HL-60/S4 treated with retinoic acid at 250 ng/mL for 4 days and 3 days (cell line): ENCODE measurements around the gene SEZ6.

Experiments
- in situ Hi-C: fragments of 300-500 bp; cut with MboI; formaldehyde crosslinking; loops from 2 replicates; pipeline ENCODE4 v1.7.0; 2022; ENCODE audit warnings: low sequenced_read_pairs

Gene SEZ6

DNA sequence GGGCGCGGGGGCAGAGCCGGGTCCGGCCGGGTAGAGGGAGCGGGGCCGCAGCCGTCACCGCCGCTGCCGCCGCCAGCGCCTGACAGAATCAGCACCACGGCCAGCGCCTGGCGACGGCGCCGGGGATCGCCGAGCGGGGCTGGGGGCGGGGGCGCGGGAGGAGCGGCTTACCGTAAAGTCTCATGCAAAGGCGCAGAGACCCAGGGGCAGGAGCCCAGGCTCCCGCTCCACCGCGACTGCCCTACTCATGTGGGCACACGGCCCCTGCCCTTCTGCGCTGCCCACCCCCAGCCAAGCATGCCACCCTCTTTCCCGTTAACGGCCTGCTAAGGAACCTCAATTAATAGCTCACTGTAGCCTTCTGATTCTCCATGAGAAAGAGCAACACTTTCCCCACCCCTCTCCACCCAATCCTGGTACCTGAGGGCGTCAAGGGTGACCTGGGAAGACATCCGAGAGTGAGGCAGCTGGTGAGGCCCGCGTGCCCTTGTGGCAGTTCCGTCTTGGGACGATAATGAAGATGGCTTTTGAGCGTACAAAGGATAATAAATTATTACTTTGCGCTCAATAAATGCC lies at the start of gene SEZ6:
TSS of gene SEZ6 (minus strand) at position 98 of the 576 bp plus-strand sequence. CDS start 164 bp downstream, outside the sequence.
- in situ Hi-C loops = no loop called here

- in situ Hi-C loops = no loop called here
Observed at GRCh38 chr17:29054835-29055234, 49.0 kb upstream of the SEZ6 start.

DNA sequence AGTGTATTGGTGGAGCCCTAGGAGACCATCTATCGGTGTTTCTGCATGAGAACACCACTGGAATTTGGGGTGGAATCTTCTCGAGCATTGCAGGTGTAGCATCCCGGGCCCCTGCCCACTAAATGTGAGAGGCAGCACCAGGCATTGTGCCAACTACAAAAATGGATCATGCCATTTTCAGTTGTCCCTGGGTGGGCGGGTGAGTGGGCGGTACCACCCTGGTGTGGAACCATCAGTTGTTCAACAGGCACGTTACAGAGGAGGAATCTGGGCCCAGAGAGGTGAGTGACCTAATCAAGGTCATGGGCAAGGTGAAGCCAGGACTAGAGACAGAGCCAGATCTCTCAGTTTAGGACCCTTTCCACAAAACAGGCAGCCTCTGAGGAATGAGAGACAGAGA lies 45.9 kb upstream of the SEZ6 start:
- in situ Hi-C loops = no loop called here

DNA sequence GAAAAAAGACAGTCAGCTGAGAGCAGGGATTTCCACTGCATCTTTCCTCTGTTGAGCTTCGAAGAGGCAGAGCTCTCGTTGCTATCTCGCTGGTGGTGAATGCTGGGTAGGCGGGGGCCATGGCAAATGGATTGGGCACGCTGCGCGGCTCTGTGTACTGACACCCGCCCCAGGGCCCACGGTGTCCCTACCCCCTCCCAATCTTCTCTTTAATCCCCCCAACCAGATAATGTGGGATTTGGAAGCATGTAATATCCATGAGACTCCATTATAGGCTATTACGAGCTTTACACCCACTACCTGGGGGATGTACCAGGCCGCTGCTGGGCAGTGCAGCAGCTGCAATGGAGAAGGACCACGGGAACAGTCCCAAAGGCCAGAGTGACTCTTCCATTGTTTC lies 45.4 kb upstream of the SEZ6 start:
- in situ Hi-C loops = no loop called here

DNA sequence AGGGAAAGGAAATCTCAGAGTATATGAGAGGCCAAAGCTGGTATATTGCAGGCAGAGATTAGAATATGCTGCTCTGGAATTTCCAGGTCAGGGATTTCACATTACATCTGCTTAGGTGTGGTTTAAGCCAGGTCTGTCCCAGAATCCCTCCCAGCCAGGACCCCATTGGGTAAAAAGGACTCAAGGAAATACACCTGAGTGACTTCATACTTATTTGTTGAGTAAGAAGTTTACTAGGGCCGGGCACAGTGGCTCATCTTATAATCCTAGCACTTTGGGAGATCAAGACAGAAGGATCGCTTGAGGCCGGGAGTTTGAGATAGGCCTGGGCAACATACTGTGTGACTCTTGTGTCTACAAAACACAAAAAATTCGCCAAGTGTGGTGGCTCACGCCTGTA lies 44.3 kb upstream of the SEZ6 start:
- in situ Hi-C loops = no loop called here

DNA sequence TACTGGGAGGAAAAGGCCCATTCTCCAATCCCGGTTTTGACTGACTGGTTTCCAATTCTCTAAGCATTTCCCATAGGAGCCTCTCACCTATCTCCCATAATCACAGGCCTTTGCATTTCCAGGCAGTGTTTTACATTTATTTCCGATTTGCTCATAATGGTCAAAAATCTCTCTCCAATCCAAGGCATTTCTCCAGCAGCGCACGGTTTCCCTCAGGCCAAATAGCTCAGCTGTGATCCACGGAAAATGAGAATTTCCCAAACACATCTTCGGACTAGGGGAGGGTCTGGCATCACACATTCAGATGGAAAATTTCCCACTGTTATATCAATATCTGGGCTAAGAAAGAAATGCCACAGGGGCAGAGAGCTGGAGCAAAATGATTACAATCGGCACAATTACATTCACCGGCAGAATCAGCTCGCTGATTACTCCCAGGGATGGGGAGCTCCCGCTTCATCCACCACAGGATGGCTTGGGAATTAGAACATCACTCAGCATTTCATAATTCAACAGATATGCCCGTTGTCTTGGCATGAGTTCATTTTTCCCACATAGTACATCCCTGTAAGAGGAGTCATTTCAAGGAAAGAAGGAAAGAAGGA lies 43.8 kb upstream of the SEZ6 start:
- in situ Hi-C loops = no loop called here

DNA sequence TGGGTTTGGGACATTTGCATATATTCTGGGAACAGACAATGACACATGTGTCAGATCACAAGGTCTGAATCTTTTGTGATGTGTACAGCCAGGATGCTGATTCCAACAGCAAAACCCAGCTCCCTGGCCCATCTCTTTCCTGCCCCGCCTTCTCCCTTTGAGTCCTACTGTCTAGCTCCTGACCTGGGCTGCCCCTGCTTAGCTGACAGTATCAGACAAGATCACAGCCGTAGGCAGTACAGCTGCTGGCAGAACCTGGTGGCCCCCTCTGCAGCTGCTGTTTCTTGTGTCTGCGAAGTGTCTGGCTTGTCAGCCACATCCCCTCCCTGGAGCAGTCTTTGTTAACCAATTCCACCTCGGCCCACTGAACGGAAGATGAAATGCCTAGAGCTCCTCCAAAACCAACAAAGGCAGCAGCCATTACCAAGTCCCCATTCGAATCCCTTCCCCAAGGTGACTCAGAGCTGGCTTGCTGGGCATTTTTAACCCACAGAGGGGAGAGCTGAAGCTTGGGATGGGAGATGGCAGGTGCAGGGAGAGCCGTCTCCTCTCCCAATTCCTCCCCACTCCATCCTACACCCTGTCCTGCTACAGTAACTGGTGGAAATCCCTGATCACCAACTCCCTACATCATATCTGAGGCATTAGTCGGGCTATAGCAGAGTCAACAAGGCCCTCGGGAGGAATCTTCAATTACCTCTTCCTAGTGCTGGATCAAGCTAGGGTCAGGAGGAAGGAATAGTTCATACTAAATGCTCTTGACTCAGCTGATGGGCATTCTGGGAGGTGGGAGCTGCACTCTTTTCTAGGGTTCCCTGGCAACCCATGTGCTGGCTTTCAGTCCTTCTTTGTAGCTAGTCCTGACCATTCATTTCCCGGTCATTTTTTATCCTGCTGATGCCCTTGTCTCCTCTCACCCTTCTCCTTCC lies 42.9 kb upstream of the SEZ6 start:
- in situ Hi-C loops = no loop called here

- in situ Hi-C loops = no loop called here
Observed at GRCh38 chr17:29046473-29046839, 40.6 kb upstream of the SEZ6 start.

DNA sequence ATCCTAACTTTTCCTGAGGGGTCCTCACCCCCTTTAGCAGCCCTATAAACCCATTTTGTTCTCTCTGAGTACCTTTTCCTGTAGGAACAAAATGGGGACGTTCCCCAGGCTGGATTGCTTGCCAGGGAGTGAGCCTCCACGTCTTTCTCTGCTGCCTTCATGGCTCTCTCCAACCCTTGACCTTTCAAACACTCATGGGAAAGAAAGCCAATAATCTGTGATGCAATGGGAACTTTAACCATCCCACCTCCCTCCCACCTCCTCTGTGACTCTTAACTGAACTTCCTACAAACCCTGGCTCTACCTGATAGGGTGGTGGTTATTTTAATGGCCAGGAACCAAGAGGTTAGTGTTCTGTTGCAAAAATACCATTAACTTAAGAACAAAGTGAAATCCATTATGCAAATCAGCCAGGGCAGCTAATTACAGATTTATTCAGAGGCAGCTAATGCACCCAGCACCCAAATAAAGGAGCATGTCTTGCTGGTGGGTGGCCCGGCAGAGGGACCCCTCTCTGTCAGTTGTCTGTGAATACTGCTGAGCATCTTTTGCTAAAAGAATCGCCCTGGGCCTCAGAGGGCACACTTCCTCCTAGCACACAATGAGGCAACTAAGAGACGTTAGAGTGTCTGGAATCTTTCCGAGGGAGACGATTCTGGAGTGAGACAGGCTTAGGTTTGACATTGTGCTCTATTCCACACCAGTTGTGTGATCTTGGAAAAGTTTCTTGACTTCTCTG lies 40.1 kb upstream of the SEZ6 start:
- in situ Hi-C loops = no loop called here

DNA sequence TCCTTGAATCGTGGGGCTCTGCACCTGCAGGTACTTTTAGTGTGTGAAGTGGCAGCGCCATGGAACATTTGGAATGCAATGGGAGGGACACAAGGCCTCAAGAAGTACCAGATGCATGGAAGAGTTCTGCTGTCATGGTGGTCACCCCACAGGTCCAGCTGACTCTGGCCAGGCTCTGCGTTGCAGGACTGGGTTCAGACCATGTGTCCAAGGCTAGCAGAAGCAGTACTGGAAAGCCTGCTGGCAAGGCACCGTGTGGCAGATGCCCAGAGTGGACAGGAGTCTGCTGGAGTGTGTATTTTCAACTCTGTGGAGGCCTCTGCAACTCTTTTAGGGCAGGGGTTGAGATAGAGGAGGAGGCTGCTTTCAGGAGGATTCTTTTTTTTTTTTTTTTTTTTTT lies 39.2 kb upstream of the SEZ6 start:
- in situ Hi-C loops = no loop called here

GRCh38 chr17:29043539-29044145 lies 37.8 kb upstream of the SEZ6 start:
- in situ Hi-C loops = no loop called here

- in situ Hi-C loops = no loop called here
Observed at GRCh38 chr17:29042679-29043538, 37.1 kb upstream of the SEZ6 start, which contains the start of gene PIPOX. Gene PIPOX (plus strand): TSS chr17:29043141. CDS start chr17:29043226, 85 bp downstream.

- in situ Hi-C loops = no loop called here
Observed at GRCh38 chr17:29042026-29042678, 36.3 kb upstream of the SEZ6 start.

- in situ Hi-C loops = no loop called here
Observed at GRCh38 chr17:29041571-29041970, 35.7 kb upstream of the SEZ6 start.

- in situ Hi-C loops = no loop called here
Observed at GRCh38 chr17:29041091-29041490, 35.3 kb upstream of the SEZ6 start.

DNA sequence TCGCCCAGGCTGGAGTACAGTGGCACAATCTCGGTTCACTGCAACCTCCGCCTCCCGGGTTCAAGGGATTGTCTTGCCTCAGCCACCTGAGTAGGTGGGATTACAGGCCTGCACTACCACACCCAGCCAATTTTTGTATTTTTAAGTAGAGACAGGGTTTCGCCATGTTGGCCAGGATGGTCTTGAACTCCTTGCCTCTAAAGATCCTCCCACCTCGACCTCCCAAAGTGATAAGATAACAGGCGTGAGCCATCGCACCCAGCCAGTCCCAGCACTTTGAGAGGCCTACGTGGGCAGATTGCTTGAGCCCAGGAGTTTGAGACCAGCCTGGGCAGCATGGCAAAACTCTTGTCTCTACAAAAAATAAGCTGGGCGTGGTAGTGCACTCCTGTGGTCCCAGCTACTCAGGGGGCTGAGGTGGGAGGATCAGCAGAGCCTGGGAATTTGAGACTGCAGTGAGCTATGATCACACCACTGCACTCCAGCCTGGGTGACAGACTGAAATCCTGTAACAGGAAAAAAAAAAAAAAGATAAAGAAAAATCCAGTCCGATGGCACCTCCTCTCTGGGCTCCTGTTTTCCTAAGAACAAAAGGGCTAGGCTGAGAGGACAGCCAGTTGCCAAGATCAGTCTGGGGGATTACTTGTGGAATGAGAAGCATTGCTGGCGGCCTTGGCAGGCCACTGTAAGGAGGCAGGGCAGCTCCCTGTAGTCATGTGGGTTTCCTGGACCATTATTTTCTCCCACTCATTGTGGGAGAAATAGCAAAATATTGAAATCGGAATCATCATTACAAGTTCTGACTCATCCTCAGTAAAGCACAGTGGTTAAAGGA lies 34.1 kb upstream of the SEZ6 start:
- in situ Hi-C loops = no loop called here

- in situ Hi-C loops = no loop called here
Observed at GRCh38 chr17:29038085-29038795, 32.4 kb upstream of the SEZ6 start.

GRCh38 chr17:29037739-29038084 lies 31.9 kb upstream of the SEZ6 start:
- in situ Hi-C loops = no loop called here
